Thyroid gland (tissue), 4 donors: Measurements from ENCODE around the gene RPRML. TPM values are rescaled to one million over a fixed set of nuclear protein-coding genes. Genes with fewer than 3 reads are reported as not detected.

Experiments
- DNase-seq, 2 donors: peaks; one replicate each; pipeline ENCODE4 v3.0.0-alpha.2; 2019
- H3K27ac ChIP-seq, 3 donors: fragments of 200-600 bp; sonication (generic); 1 replicate in 2 of 3; 2 replicates in 1 of 3; pipeline ENCODE4 v1.5.1; 2016 to 2019; ENCODE audit warnings: mild to moderate bottlenecking in 1 of 3, moderate library complexity in 1 of 3
- H3K27me3 ChIP-seq: fragments of 200-600 bp; sonication (generic); one replicate; pipeline ENCODE4 v1.5.1; 2019
- H3K36me3 ChIP-seq, 2 donors: fragments of 200-600 bp; sonication (generic); one replicate each; pipeline ENCODE4 v1.5.1; 2016 to 2019
- H3K4me1 ChIP-seq, 2 donors: fragments of 200-600 bp; sonication (generic); one replicate each; pipeline ENCODE4 v1.5.1; 2017 to 2019
- H3K4me3 ChIP-seq, 3 donors: fragments of 200-600 bp; sonication (generic); replicated peaks in 1 of 3; 1 replicate in 2 of 3; 2 replicates in 1 of 3; pipeline ENCODE4 v1.5.1; 2016; ENCODE audit warnings: mild to moderate bottlenecking in 1 of 3
- H3K9me3 ChIP-seq: fragments of 200-600 bp; sonication (generic); one replicate; pipeline ENCODE4 v1.5.1; 2017
- POLR2A ChIP-seq, 2 donors: fragments of 450-650 bp; IDR thresholded peaks; one replicate each; pipeline ENCODE4 v1.6.1; 2017; ENCODE audit warnings: antibody characterized with exemption in 2 of 2, mild to moderate bottlenecking in 2 of 2, moderate library complexity in 1 of 2
- WGBS, 2 donors: methylation state at CpG; one replicate each; pipeline ENCODE4 v1.1.5; 2017; 5-methylcytosine and 5-hydroxymethylcytosine counted together
- intact Hi-C: fragments of 100-400 bp; cut with DNase I; formaldehyde crosslinking; loops from one replicate; pipeline ENCODE4 v1.15.1; 2023
- total RNA-seq, 4 donors: library from RNA; depleted of rRNA; stranded (reverse); fragments of >200 nt; gene quantifications; one replicate each; pipeline ENCODE4 v1.2.3, GENCODE V29; 2016
- TF ChIP-seq, protein P1 (sequence below), 6 experiments: fragments of 200-600 bp in 3 of 6; fragments of 450-650 bp in 3 of 6; sonication (generic) in 3 of 6; IDR thresholded peaks; one replicate each; pipeline ENCODE4 v1.5.1; 2016 to 2019; ENCODE audit warnings: antibody characterized with exemption in 6 of 6, mild to moderate bottlenecking in 2 of 6, inconsistent platforms in 1 of 6, moderate library complexity in 1 of 6

Gene RPRML
- total RNA-seq, 4 donors from 2014 or later, result not detected

DNA sequence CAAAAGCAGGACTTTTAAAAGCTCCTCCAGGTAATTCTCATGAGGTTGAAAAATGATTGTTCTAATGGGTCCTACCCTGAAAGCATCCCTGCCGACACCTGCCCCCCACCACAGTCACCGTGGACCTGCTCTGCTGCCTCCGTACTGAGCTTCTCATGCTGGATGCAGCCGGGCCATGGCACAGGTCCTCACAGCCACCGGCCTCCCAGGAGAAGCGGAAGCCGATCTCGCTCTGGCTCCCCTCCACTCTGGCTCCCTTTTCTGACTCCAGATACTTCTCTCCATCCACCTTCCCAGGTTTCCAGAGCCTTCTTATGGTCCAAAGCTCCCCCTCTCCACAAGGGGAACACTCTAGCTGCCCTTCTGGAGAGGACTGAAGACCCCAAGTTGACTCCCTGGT is 10.2 kb downstream of the RPRML start:
- Histone ChIP-seq H3K4me1 (no peaks in the 10 kb centered on the region), H3K27ac (no peak overlapping the region), H3K4me3 (no peak overlapping the region), H3K9me3 (no peaks in the 10 kb centered on the region), H3K36me3 (no peaks in the 10 kb centered on the region), H3K27me3 (no peaks in the 10 kb centered on the region)
- intact Hi-C loops, result no loop called here
- TF ChIP-seq POLR2A (IDR thresholded peaks at IDR 0.05), result no peak
- TF ChIP-seq, protein P1, sequence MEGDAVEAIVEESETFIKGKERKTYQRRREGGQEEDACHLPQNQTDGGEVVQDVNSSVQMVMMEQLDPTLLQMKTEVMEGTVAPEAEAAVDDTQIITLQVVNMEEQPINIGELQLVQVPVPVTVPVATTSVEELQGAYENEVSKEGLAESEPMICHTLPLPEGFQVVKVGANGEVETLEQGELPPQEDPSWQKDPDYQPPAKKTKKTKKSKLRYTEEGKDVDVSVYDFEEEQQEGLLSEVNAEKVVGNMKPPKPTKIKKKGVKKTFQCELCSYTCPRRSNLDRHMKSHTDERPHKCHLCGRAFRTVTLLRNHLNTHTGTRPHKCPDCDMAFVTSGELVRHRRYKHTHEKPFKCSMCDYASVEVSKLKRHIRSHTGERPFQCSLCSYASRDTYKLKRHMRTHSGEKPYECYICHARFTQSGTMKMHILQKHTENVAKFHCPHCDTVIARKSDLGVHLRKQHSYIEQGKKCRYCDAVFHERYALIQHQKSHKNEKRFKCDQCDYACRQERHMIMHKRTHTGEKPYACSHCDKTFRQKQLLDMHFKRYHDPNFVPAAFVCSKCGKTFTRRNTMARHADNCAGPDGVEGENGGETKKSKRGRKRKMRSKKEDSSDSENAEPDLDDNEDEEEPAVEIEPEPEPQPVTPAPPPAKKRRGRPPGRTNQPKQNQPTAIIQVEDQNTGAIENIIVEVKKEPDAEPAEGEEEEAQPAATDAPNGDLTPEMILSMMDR (IDR thresholded peaks at IDR 0.05), result no peak
- WGBS, 2 donors, result 91 to 96% methylated on average over 8 of the region's 8 CpGs
- DNase-seq, result no peak

DNA sequence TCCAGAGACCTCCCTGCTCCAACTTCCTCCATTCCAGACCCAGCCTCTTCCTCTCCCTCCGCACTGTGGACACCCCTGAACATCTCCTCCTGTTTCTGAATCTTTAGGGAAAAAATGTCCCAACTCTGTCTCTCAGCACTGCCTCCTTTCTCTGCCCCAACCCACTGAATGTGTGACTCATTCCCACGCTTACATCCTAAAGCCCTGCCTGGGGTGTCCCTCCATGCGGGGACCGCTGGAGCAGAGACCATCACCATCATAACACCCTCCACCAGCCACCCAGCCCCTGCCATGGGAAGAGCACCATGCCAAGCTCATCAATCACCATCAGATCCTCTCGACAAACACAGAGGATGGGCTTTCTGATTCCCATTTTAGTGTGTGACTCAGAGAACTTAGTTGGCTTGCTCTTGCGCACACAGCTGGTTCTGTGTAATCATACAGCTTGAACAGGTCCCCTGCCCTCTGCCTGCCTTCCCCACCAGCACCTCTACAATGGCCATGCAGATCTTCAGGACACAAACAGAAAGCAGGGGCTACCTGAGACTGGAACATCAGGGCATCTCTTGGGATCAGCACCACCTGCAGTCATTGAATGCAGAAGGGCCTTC is 10.7 kb downstream of the RPRML start:
- Histone ChIP-seq H3K9me3 (no peaks in the 10 kb centered on the region), H3K27ac (no peak overlapping the region), H3K4me3 (no peak overlapping the region), H3K36me3 (no peaks in the 10 kb centered on the region), H3K27me3 (no peaks in the 10 kb centered on the region), H3K4me1 (no peaks in the 10 kb centered on the region)
- intact Hi-C loops, result no loop called here
- no peak for DNase-seq
- 88 to 93% methylated on average over 6 of the region's 6 CpGs for WGBS, 2 donors
- TF ChIP-seq, protein P1 (IDR thresholded peaks at IDR 0.05), result no peak
- no peak for TF ChIP-seq POLR2A (IDR thresholded peaks at IDR 0.05)

DNA sequence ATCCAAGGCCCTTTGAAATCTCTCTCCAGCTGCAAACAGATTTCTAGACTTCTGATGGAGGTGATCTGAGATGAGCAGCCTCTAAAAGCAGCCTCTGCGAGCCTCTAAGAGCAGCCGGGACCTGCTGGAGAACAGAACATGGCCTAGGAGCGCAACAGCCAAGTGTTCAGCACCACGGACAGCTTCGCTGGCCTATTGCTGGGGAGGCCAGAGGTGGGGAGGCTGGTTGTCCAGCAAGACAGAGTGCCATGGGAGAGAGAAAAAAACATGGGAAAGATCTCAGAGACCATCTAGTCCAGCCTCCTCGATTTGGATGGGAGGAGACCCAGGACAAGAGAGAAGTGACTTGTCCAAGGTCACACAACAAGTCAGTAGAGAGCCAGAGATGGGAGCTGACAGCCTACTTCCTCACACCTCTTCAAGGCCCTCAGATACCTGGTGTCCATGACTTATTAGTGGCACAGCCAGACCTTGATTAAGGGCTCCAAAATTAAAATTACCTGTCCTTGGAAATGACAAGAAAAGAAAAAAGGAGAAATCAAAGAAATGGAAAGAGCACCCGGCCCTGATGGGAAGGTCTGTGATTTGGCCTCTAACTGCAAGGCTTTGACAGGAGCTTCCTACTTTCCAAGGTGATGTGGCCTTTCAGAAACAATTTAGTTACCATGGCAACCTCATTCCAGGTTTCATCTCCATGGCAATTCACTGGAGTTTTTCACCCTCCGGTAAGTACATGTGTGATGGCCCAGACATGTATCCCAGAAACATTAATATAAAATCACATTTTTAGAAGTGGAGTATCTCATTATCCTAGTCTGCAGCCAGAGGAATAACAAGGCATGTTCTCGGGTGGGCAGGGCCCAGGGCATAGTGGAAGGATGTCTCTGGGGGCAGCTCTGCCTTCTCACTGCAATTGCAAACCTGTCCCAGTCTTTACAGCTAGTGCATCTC is 14.5 kb downstream of the RPRML start:
- no peak for TF ChIP-seq POLR2A (IDR thresholded peaks at IDR 0.05)
- TF ChIP-seq, protein P1 (IDR thresholded peaks at IDR 0.05), result no peak
- Histone ChIP-seq H3K9me3 (no peaks in the 10 kb centered on the region), H3K27me3 (no peaks in the 10 kb centered on the region), H3K36me3 (no peaks in the 10 kb centered on the region), H3K27ac (no peak overlapping the region), H3K4me1 (no peaks in the 10 kb centered on the region), H3K4me3 (no peak overlapping the region)
- 79 to 80% methylated on average over 7 to 9 of the region's 9 CpGs for WGBS, 2 donors
- intact Hi-C loops, result no loop called here
- no peak for DNase-seq

DNA sequence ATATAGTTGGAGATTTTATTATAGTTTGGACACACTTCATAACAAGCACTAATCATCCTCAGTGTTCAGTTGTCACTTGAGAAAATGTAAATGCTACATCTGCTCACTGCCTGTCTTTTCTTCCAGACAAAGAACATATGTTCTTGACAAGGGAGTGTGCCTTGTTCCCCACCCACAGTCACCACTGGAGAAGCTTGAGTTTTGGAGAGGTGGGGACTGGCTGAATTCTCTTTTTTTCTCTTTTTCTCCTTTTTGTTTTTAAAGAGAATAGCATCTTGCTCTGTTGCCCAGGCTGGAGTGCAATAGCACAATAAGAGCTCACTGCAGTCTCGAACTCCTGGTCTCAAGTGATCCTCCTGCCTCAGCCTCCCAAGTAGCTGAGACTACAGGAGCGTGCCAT is 15.5 kb downstream of the RPRML start:
- WGBS, 2 donors, result 75 to 90% methylated on average over 2 of the region's 2 CpGs

More for the DNA sequence above, 15.5 kb downstream of the RPRML start:
- Histone ChIP-seq H3K9me3 (no peaks in the 10 kb centered on the region), H3K27me3 (no peaks in the 10 kb centered on the region), H3K36me3 (no peaks in the 10 kb centered on the region), H3K27ac (no peak overlapping the region), H3K4me1 (no peaks in the 10 kb centered on the region), H3K4me3 (no peak overlapping the region)
- no peak for DNase-seq
- TF ChIP-seq, protein P1 (IDR thresholded peaks at IDR 0.05), result no peak
- TF ChIP-seq POLR2A (IDR thresholded peaks at IDR 0.05), result no peak
- intact Hi-C loops, result no loop called here
